GM12878 (cell line): ENCODE data around the gene TRAF3IP3. TPM values are rescaled to one million over a fixed set of nuclear protein-coding genes. Genes with fewer than 3 reads are reported as not detected.

Experiments used
- ATAC-seq: fragments of 200-7000 bp; cut with Tn5 transposase; 3 replicates; pipeline ENCODE4 v1.9.1; 2020; ENCODE audit warnings: mild to moderate bottlenecking, moderate library complexity
- BruUV-seq: library from RNA; stranded (reverse); fragments of 400-500 nt; replicated peaks from 2 replicates; lab custom pipeline; 2021; lab: Mats Ljungman, UMichigan
- CTCF ChIA-PET: fragments of 300-600 bp; sonication (Branson Sonifier 250); formaldehyde crosslinking; extraction: SDS; loops from one replicate; lab custom pipeline; 2021; ENCODE audit warnings: inconsistent platforms; lab: Yijun Ruan, JAX
- POLR2A ChIA-PET: fragments of 350-600 bp; formaldehyde crosslinking; extraction: SDS; loops from one replicate; lab custom pipeline; 2021; ENCODE audit warnings: inconsistent platforms; lab: Charles Lee
- RAD21 ChIA-PET: fragments of 300-600 bp; sonication (Branson Sonifier 250); formaldehyde crosslinking; loops from one replicate; lab custom pipeline; 2023; ENCODE audit warnings: antibody characterized with exemption; ENCODE audit not compliant: unreplicated experiment; lab: Charles Lee
- SMC1A ChIA-PET: fragments of 300-600 bp; sonication (Branson Sonifier 250); formaldehyde crosslinking; loops from one replicate; lab custom pipeline; 2023; ENCODE audit not compliant: unreplicated experiment, uncharacterized antibody; lab: Charles Lee
- DNase-seq: peaks from one replicate; pipeline ENCODE4 v3.0.0-alpha.2; 2011; ENCODE audit warnings: low read depth, low spot score
- FAIRE-seq: peaks from 3 replicates; lab custom pipeline; 2011; peaks lifted over from hg19 to GRCh38; lab: Jason Lieb, UNC
- H2AFZ ChIP-seq: 2 replicates; pipeline ENCODE4 v1.6.0; 2011; ENCODE audit warnings: low read depth, low read length, control low read depth; ENCODE audit not compliant: control insufficient read depth
- H3K27ac ChIP-seq: 2 replicates; pipeline ENCODE4 v1.5.1; 2011; ENCODE audit warnings: control low read depth; ENCODE audit not compliant: control insufficient read depth, insufficient read depth
- H3K27me3 ChIP-seq, 2 experiments: replicated peaks in 1 of 2; 2 replicates each; pipeline versions ENCODE4 v1.6.0 to v1.6.1; 2011; ENCODE audit warnings: low read length in 1 of 2; ENCODE audit not compliant: control insufficient read depth in 2 of 2, insufficient read depth in 2 of 2
- H3K36me3 ChIP-seq, 2 experiments: 2 replicates each; pipeline ENCODE4 v1.5.1; 2011; ENCODE audit warnings: low read length in 1 of 2; ENCODE audit not compliant: control insufficient read depth in 2 of 2, insufficient read depth in 2 of 2
- H3K4me1 ChIP-seq: 2 replicates; pipeline ENCODE4 v1.6.1; 2011; ENCODE audit warnings: mild to moderate bottlenecking, low read length, moderate library complexity, mixed read lengths; ENCODE audit not compliant: control insufficient read depth, insufficient read depth
- H3K4me2 ChIP-seq: 2 replicates; pipeline ENCODE4 v1.6.0; 2011; ENCODE audit warnings: control low read depth; ENCODE audit not compliant: control insufficient read depth, insufficient read depth
- H3K4me3 ChIP-seq: fragments of 200-600 bp; sonication (generic); 2 replicates; pipeline ENCODE4 v1.5.1; 2016
- H3K79me2 ChIP-seq: 2 replicates; pipeline ENCODE4 v1.6.0; 2011; ENCODE audit warnings: low read length; ENCODE audit not compliant: control insufficient read depth, insufficient read depth
- H3K9ac ChIP-seq: 2 replicates; pipeline ENCODE4 v1.8.0; 2011; ENCODE audit warnings: low read length, control low read depth, mixed read lengths; ENCODE audit not compliant: control insufficient read depth, insufficient read depth
- H3K9me3 ChIP-seq: replicated peaks from 3 replicates; pipeline ENCODE4 v1.5.1; 2011; ENCODE audit warnings: mild to moderate bottlenecking, low read length; ENCODE audit not compliant: control insufficient read depth, insufficient read depth
- H4K20me1 ChIP-seq: 2 replicates; pipeline ENCODE4 v1.6.0; 2011; ENCODE audit not compliant: control insufficient read depth, insufficient read depth
- BMI1 ChIP-seq: fragments of 450-650 bp; IDR thresholded peaks from 2 replicates; pipeline ENCODE4 v1.6.1; 2016; ENCODE audit warnings: mild to moderate bottlenecking, moderate library complexity, borderline replicate concordance
- CHD1 ChIP-seq: IDR thresholded peaks from 2 replicates; pipeline ENCODE4 v1.6.1; 2012; ENCODE audit warnings: low read depth, low read length, improper control_type of control experiment
- EED ChIP-seq: sonication (generic); IDR thresholded peaks from 2 replicates; pipeline ENCODE4 v1.6.1; 2016; ENCODE audit warnings: antibody characterized with exemption, low read depth
- FOXM1 ChIP-seq: IDR thresholded peaks from 2 replicates; pipeline ENCODE4 v1.6.1; 2012; ENCODE audit warnings: low read depth, mild to moderate bottlenecking, inconsistent platforms, low read length, moderate library complexity
- IKZF1 ChIP-seq: fragments of 450-650 bp; conservative IDR thresholded peaks from 2 replicates; pipeline ENCODE4 v1.6.1; 2017; ENCODE audit warnings: antibody characterized with exemption, mild to moderate bottlenecking
- IKZF2 ChIP-seq, 2 experiments: fragments of 450-650 bp; IDR thresholded peaks; 2 replicates each; pipeline ENCODE4 v1.6.1; 2017; ENCODE audit warnings: mild to moderate bottlenecking in 2 of 2, moderate library complexity in 2 of 2
- MTA2 ChIP-seq: fragments of 450-650 bp; IDR thresholded peaks from 2 replicates; pipeline ENCODE4 v1.6.1; 2016; ENCODE audit warnings: low read depth, mild to moderate bottlenecking, moderate library complexity
- NFIC ChIP-seq: IDR thresholded peaks from 2 replicates; pipeline ENCODE4 v1.6.1; 2012; ENCODE audit warnings: low read depth, mild to moderate bottlenecking, inconsistent platforms, low read length, moderate library complexity
- PAX8 ChIP-seq: fragments of 450-650 bp; IDR thresholded peaks from 2 replicates; pipeline ENCODE4 v1.6.1; 2017; ENCODE audit warnings: mild to moderate bottlenecking, moderate library complexity
- RELA ChIP-seq: fragments of 450-650 bp; IDR thresholded peaks from 2 replicates; pipeline ENCODE4 v1.8.0; 2014; ENCODE audit warnings: borderline replicate concordance; ENCODE audit not compliant: partially characterized antibody
- RUNX3 ChIP-seq: IDR thresholded peaks from 2 replicates; pipeline ENCODE4 v1.6.1; 2012; ENCODE audit warnings: low read length, inconsistent platforms
- WGBS: methylation state at CpG from one replicate; pipeline ENCODE4 v1.1.6; 2016; ENCODE audit warnings: low lambda C conversion rate; ENCODE audit not compliant: insufficient replicate concordance, insufficient coverage; ENCODE audit errors: missing lambda C conversion rate; 5-methylcytosine and 5-hydroxymethylcytosine counted together
- in situ Hi-C: fragments of 300-500 bp; cut with MboI; formaldehyde crosslinking; loops from 9 replicates; pipeline ENCODE4 v1.14.3; 2018; ENCODE audit warnings: mixed read lengths
- intact Hi-C: fragments of 100-400 bp; cut with micrococcal nuclease; formaldehyde crosslinking; loops from one replicate; pipeline ENCODE4 v1.14.2; 2022; ENCODE audit not compliant: unreplicated experiment
- polyA plus RNA-seq, 11 experiments: library from polyadenylated mRNA; depleted of rRNA in 4 of 11; unstranded in 6 of 11; stranded (reverse) in 5 of 11; fragments of >200 nt; fragmentation: Nextera tagmentation in 4 of 11; fragmentation: Illumina TruSeq in 1 of 11; extraction: Ambion mirVana in 4 of 11; extraction: Trizol in 1 of 11; gene quantifications; 1 replicate in 1 of 11; 2 replicates in 10 of 11; pipeline versions ENCODE4 v1.2.1 to v1.2.3, GENCODE V29; 2011 to 2016; ENCODE audit warnings: inconsistent platforms in 2 of 11, missing spikeins in 2 of 11, low read depth in 1 of 11
- total RNA-seq, 4 experiments: library from RNA; depleted of rRNA in 3 of 4; stranded (reverse); fragments of >200 nt in 3 of 4; fragmentation: Illumina TruSeq in 1 of 4; extraction: Trizol in 1 of 4; gene quantifications; 2 replicates each; pipeline versions ENCODE4 v1.2.1 to v1.2.3, GENCODE V29; 2013 to 2021

TRAF3IP3 gene
- total and polyA plus RNA-seq, 10 of the 15 experiments (the other 5 are each of a cell fraction or from before 2014, with no cell fraction given): 61.6 to 121 (median 96.5) TPM

DNA sequence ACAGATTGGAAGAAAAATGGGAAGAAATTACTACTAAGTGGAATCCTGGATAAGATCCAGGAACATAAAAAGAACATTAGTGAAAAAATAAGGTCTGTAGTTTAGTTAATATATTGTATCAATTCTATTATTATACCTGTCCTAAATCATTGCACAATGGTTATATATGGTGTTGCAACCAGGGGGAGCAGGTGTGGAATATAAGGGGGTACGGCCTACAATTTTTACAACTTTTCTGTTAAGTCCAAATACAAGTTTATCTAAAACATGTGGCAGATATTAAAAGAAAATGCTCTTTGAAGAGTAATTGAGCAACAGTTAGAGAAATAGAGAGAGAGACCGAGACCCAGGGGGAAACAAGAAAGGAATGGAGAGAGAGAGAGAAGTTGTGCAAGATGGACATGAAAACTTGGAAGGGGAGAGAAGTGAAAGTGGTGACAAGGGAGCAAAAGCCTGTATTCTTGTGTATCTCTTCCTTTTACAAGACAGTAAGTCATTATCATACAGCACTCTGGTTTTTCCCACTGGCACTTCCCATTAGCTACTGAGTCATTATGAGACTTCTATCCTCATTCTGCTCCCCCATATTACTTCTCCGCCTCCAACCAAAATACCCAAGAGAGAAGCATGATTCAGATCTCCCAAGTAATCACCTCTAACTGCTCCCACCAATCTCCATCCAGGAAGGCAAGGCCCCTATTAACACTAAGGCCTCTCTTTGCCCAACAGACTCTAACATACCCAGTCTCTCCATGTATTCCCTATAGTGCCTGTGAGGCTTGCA, 22.3 kb upstream of the TRAF3IP3 start:
- no peak for ATAC-seq
- no peak overlapping the region for H3K4me3 ChIP-seq
- no peaks in the 10 kb centered on the region for H4K20me1 ChIP-seq
- no TSS peak for BruUV-seq
- H3K4me2 ChIP-seq: no peak overlapping the region
- no peak for FAIRE-seq
- no peak overlapping the region for H2AFZ ChIP-seq
- TF ChIP-seq RUNX3: peak; percentile 30
- TF ChIP-seq NFIC: peak; percentile 52; the same call in 1 of the 2 replicates
- no peak for TF ChIP-seq FOXM1
- TF ChIP-seq PAX8: no peak
- peak; percentile 72 to 80; a peak in 3 of 4 replicates for TF ChIP-seq IKZF2 (IDR thresholded peaks at IDR 0.05)
- TF ChIP-seq RELA: no peak
- no peak for TF ChIP-seq CHD1
- TF ChIP-seq IKZF1: peak; percentile 82
- TF ChIP-seq BMI1: no peak
- 0 out of 2 replicates have a peak, but pooled peaks have one; percentile 24 for TF ChIP-seq MTA2
- TF ChIP-seq EED: 0 out of 2 replicates have a peak, but pooled peaks have one; percentile 27
- no peak overlapping the region for H3K27ac ChIP-seq
- 32% methylated on average over 3 of the region's 3 CpGs for WGBS
- ChIA-PET CTCF (interaction anchor here (0.9 to 1.7 kb wide), 5 partner anchors 12 to 167 kb away, joined by 3 to 7 read pairs (median 4); partner anchors contain the start of gene TRAF3IP3), SMC1A (interaction anchor here (0.9 to 1.4 kb wide), 5 partner anchors 8 to 40 kb away, joined by 3 to 13 read pairs (median 3); partner anchors contain the start of gene HSD11B1), POLR2A (no interaction called here), RAD21 (interaction anchor here (0.9 kb wide), 1 partner anchor 7 kb away, joined by 3 read pairs; no protein-coding TSS in a partner anchor)
- no peaks in the 10 kb centered on the region for H3K27me3 ChIP-seq
- no peaks in the 10 kb centered on the region for H3K79me2 ChIP-seq
- no peaks in the 10 kb centered on the region; the same call in 1 of the 2 replicates for H3K4me1 ChIP-seq
- no peaks in the 10 kb centered on the region; the same call in 2 of the 3 replicates for H3K9me3 ChIP-seq
- no peak overlapping the region for H3K9ac ChIP-seq
- no peak for DNase-seq
- no peaks in the 10 kb centered on the region for H3K36me3 ChIP-seq
- intact Hi-C loops: no loop called here
- in situ Hi-C loops: no loop called here
